ENCODE measurements around the gene MUC4.

GRCh38 chr3:195815169-195815771 lies 3.5 kb upstream of the MUC4 start:
- TF ChIP-seq POLR2A (IDR thresholded peaks at IDR 0.05) (no peak), CTCF (IDR thresholded peaks at IDR 0.05) (no peak), EP300 (IDR thresholded peaks at IDR 0.05) (no peak)
